ENCODE measurements around the gene ATP1A1.
A peak's percentile ranks its signal among the peaks of the same experiment; 100 is the strongest.

ATP1A1 gene

GRCh38 chr1:116325922-116326321 lies 47.1 kb upstream of the ATP1A1 start:
- no peak overlapping the region for H2AFZ ChIP-seq (ENCODE audit: low read length)
- H3K4me2 ChIP-seq (ENCODE audit: insufficient read depth, low read length, poor library complexity, severe bottlenecking): no peak overlapping the region
- no peak overlapping the region for H2BK5ac ChIP-seq (ENCODE audit: low read length)

GRCh38 chr1:116326486-116326885 lies 46.6 kb upstream of the ATP1A1 start:
- H4K91ac ChIP-seq (ENCODE audit: low read depth, low read length, poor library complexity): no peak overlapping the region
- H3K23ac ChIP-seq (ENCODE audit: low read depth, low read length, poor library complexity): no peak overlapping the region
- H3K4ac ChIP-seq (ENCODE audit: low read length): no peak overlapping the region
- H2BK120ac ChIP-seq (ENCODE audit: low read depth, low read length): no peak overlapping the region
- H2BK15ac ChIP-seq (ENCODE audit: low read length): no peak overlapping the region
- no peak overlapping the region for H3K18ac ChIP-seq (ENCODE audit: low read length)
- no peaks in the 10 kb centered on the region for H3K4me1 ChIP-seq (ENCODE audit: control insufficient read depth in 2 of 2, insufficient read depth in 1 of 2, low read depth in 1 of 2, low read length in 2 of 2)
- no peaks in the 10 kb centered on the region for H3K36me3 ChIP-seq (replicated peaks in 1 of 2; ENCODE audit: control insufficient read depth in 2 of 2, insufficient read depth in 2 of 2, low read length in 2 of 2)
- peaks cover 0 to 4% (median 2%) of the 10 kb centered on the region in 3 experiments for H3K27me3 ChIP-seq (ENCODE audit: control insufficient read depth in 3 of 3, insufficient read depth in 3 of 3, low read depth in 1 of 3, low read length in 3 of 3)
- no peak overlapping the region for H3K4me2 ChIP-seq (ENCODE audit: insufficient read depth, low read length, poor library complexity, severe bottlenecking)
- H3K9ac ChIP-seq (ENCODE audit: low read depth, low read length, poor library complexity): no peak overlapping the region
- no peaks in the 10 kb centered on the region for H3K9me3 ChIP-seq (replicated peaks in 1 of 2; ENCODE audit: control insufficient read depth in 2 of 2, insufficient read depth in 1 of 2, low read depth in 1 of 2, low read length in 2 of 2)
- no peak overlapping the region for H3K27ac ChIP-seq (replicated peaks; ENCODE audit: low read length)
- H3K14ac ChIP-seq (ENCODE audit: low read length): no peak overlapping the region
- H3K79me1 ChIP-seq (ENCODE audit: low read depth, low read length): no peaks in the 10 kb centered on the region
- H2BK5ac ChIP-seq (ENCODE audit: low read length): no peak overlapping the region
- H4K8ac ChIP-seq (ENCODE audit: low read depth, low read length): no peak overlapping the region
- no peak overlapping the region for H2AFZ ChIP-seq (ENCODE audit: low read length)
- H3K4me3 ChIP-seq (ENCODE audit: low read length in 2 of 2): no peak overlapping the region
- H2AK5ac ChIP-seq (ENCODE audit: low read depth, low read length): no peak overlapping the region
- no peak for DNase-seq (ENCODE audit: low spot score)
- no CpG with 5 or more reads among the region's 1 CpG for WGBS, 2 donors (ENCODE audit: extremely low coverage in 2 of 2, insufficient read length in 2 of 2, insufficient replicate concordance in 1 of 2)
- H2BK12ac ChIP-seq (ENCODE audit: low read length): no peak overlapping the region

More at GRCh38 chr1:116325922-116326321, 47.1 kb upstream of the ATP1A1 start:
- Histone ChIP-seq H3K36me3 (replicated peaks in 1 of 2; ENCODE audit: control insufficient read depth in 2 of 2, insufficient read depth in 2 of 2, low read length in 2 of 2) (no peaks in the 10 kb centered on the region), H3K14ac (ENCODE audit: low read length) (no peak overlapping the region), H4K91ac (ENCODE audit: low read depth, low read length, poor library complexity) (no peak overlapping the region), H2BK12ac (ENCODE audit: low read length) (no peak overlapping the region), H3K18ac (ENCODE audit: low read length) (no peak overlapping the region), H3K79me1 (ENCODE audit: low read depth, low read length) (no peaks in the 10 kb centered on the region), H3K23ac (ENCODE audit: low read depth, low read length, poor library complexity) (no peak overlapping the region), H3K4me1 (ENCODE audit: control insufficient read depth in 2 of 2, insufficient read depth in 1 of 2, low read depth in 1 of 2, low read length in 2 of 2) (no peaks in the 10 kb centered on the region), H2AK5ac (ENCODE audit: low read depth, low read length) (no peak overlapping the region), H2BK120ac (ENCODE audit: low read depth, low read length) (no peak overlapping the region), H4K8ac (ENCODE audit: low read depth, low read length) (no peak overlapping the region), H3K4ac (ENCODE audit: low read length) (no peak overlapping the region), H3K9ac (ENCODE audit: low read depth, low read length, poor library complexity) (no peak overlapping the region), H3K27me3 (ENCODE audit: control insufficient read depth in 3 of 3, insufficient read depth in 3 of 3, low read depth in 1 of 3, low read length in 3 of 3) (peaks cover 0 to 4% (median 2%) of the 10 kb centered on the region in 3 experiments), H3K4me3 (ENCODE audit: low read length in 2 of 2) (no peak overlapping the region), H3K27ac (replicated peaks; ENCODE audit: low read length) (no peak overlapping the region), H3K9me3 (replicated peaks in 1 of 2; ENCODE audit: control insufficient read depth in 2 of 2, insufficient read depth in 1 of 2, low read depth in 1 of 2, low read length in 2 of 2) (no peaks in the 10 kb centered on the region), H2BK15ac (ENCODE audit: low read length) (no peak overlapping the region)
- WGBS, 2 donors (ENCODE audit: extremely low coverage in 2 of 2, insufficient read length in 2 of 2, insufficient replicate concordance in 1 of 2): no CpG with 5 or more reads among the region's 2 CpGs
- no peak for DNase-seq (ENCODE audit: low spot score)

- no peak overlapping the region for H3K4me3 ChIP-seq (ENCODE audit: low read length in 2 of 2)
- H3K14ac ChIP-seq (ENCODE audit: low read length): no peak overlapping the region
- no peak overlapping the region for H2BK15ac ChIP-seq (ENCODE audit: low read length)
- H2AFZ ChIP-seq (ENCODE audit: low read length): no peak overlapping the region
- no peak overlapping the region for H3K18ac ChIP-seq (ENCODE audit: low read length)
- no peak overlapping the region for H3K23ac ChIP-seq (ENCODE audit: low read depth, low read length, poor library complexity)
- H2AK5ac ChIP-seq (ENCODE audit: low read depth, low read length): no peak overlapping the region
- H3K36me3 ChIP-seq (replicated peaks in 1 of 2; ENCODE audit: control insufficient read depth in 2 of 2, insufficient read depth in 2 of 2, low read length in 2 of 2): no peaks in the 10 kb centered on the region
- no CpG with 5 or more reads among the region's 2 CpGs for WGBS, 2 donors (ENCODE audit: extremely low coverage in 2 of 2, insufficient read length in 2 of 2, insufficient replicate concordance in 1 of 2)
- peaks cover 0 to 3% (median 0%) of the 10 kb centered on the region in 3 experiments for H3K27me3 ChIP-seq (ENCODE audit: control insufficient read depth in 3 of 3, insufficient read depth in 3 of 3, low read depth in 1 of 3, low read length in 3 of 3)
- no peaks in the 10 kb centered on the region for H3K79me1 ChIP-seq (ENCODE audit: low read depth, low read length)
- no peaks in the 10 kb centered on the region for H3K9me3 ChIP-seq (replicated peaks in 1 of 2; ENCODE audit: control insufficient read depth in 2 of 2, insufficient read depth in 1 of 2, low read depth in 1 of 2, low read length in 2 of 2)
- no peaks in the 10 kb centered on the region for H3K4me1 ChIP-seq (ENCODE audit: control insufficient read depth in 2 of 2, insufficient read depth in 1 of 2, low read depth in 1 of 2, low read length in 2 of 2)
- no peak overlapping the region for H3K27ac ChIP-seq (replicated peaks; ENCODE audit: low read length)
- H3K4me2 ChIP-seq (ENCODE audit: insufficient read depth, low read length, poor library complexity, severe bottlenecking): no peak overlapping the region
- H4K91ac ChIP-seq (ENCODE audit: low read depth, low read length, poor library complexity): no peak overlapping the region
- H3K4ac ChIP-seq (ENCODE audit: low read length): no peak overlapping the region
- no peak overlapping the region for H3K9ac ChIP-seq (ENCODE audit: low read depth, low read length, poor library complexity)
- no peak overlapping the region for H2BK120ac ChIP-seq (ENCODE audit: low read depth, low read length)
- H2BK5ac ChIP-seq (ENCODE audit: low read length): no peak overlapping the region
- DNase-seq (ENCODE audit: low spot score): no peak
- no peak overlapping the region for H2BK12ac ChIP-seq (ENCODE audit: low read length)
- no peak overlapping the region for H4K8ac ChIP-seq (ENCODE audit: low read depth, low read length)
These were observed 44.4 kb upstream of the ATP1A1 start for GRCh38 chr1:116328671-116329070.

GRCh38 chr1:116329524-116330341 lies 43.3 kb upstream of the ATP1A1 start:
- no peak overlapping the region for H2BK15ac ChIP-seq (ENCODE audit: low read length)
- H3K27me3 ChIP-seq (ENCODE audit: control insufficient read depth in 3 of 3, insufficient read depth in 3 of 3, low read depth in 1 of 3, low read length in 3 of 3): peaks cover 0 to 3% (median 0%) of the 10 kb centered on the region in 3 experiments
- H3K4ac ChIP-seq (ENCODE audit: low read length): no peak overlapping the region
- H3K18ac ChIP-seq (ENCODE audit: low read length): no peak overlapping the region
- H3K14ac ChIP-seq (ENCODE audit: low read length): no peak overlapping the region
- no peak overlapping the region for H2AK5ac ChIP-seq (ENCODE audit: low read depth, low read length)
- H2AFZ ChIP-seq (ENCODE audit: low read length): no peak overlapping the region
- H2BK5ac ChIP-seq (ENCODE audit: low read length): no peak overlapping the region
- no peak overlapping the region for H3K4me2 ChIP-seq (ENCODE audit: insufficient read depth, low read length, poor library complexity, severe bottlenecking)
- H3K36me3 ChIP-seq (replicated peaks in 1 of 2; ENCODE audit: control insufficient read depth in 2 of 2, insufficient read depth in 2 of 2, low read length in 2 of 2): no peaks in the 10 kb centered on the region
- H3K79me1 ChIP-seq (ENCODE audit: low read depth, low read length): no peaks in the 10 kb centered on the region
- no peak overlapping the region for H2BK120ac ChIP-seq (ENCODE audit: low read depth, low read length)
- peak overlapping the region; percentile 38 for H3K9ac ChIP-seq (ENCODE audit: low read depth, low read length, poor library complexity)
- H3K9me3 ChIP-seq (replicated peaks in 1 of 2; ENCODE audit: control insufficient read depth in 2 of 2, insufficient read depth in 1 of 2, low read depth in 1 of 2, low read length in 2 of 2): no peaks in the 10 kb centered on the region
- no peak overlapping the region for H4K8ac ChIP-seq (ENCODE audit: low read depth, low read length)
- H3K27ac ChIP-seq (replicated peaks; ENCODE audit: low read length): no peak overlapping the region
- no peak overlapping the region for H4K91ac ChIP-seq (ENCODE audit: low read depth, low read length, poor library complexity)
- WGBS, 2 donors (ENCODE audit: extremely low coverage in 2 of 2, insufficient read length in 2 of 2, insufficient replicate concordance in 1 of 2): no CpG with 5 or more reads among the region's 9 CpGs
- H2BK12ac ChIP-seq (ENCODE audit: low read length): no peak overlapping the region
- no peak overlapping the region for H3K23ac ChIP-seq (ENCODE audit: low read depth, low read length, poor library complexity)
- no peaks in the 10 kb centered on the region for H3K4me1 ChIP-seq (ENCODE audit: control insufficient read depth in 2 of 2, insufficient read depth in 1 of 2, low read depth in 1 of 2, low read length in 2 of 2)
- DNase-seq (ENCODE audit: low spot score): no peak
- no peak overlapping the region for H3K4me3 ChIP-seq (ENCODE audit: low read length in 2 of 2)
